Astrocyte of the hippocampus (primary cell): Measurements from ENCODE around the gene SLC35A4.

Experiments used
- DNase-seq: peaks from one replicate; pipeline ENCODE4 v3.0.0; 2011; ENCODE audit warnings: low read depth, low spot score

SLC35A4 gene

GRCh38 chr5:140564196-140565023 lies at the start of gene SLC35A4, which contains the start of gene APBB3:
Gene SLC35A4, plus strand, starts transcription at chr5:140564828. Its CDS starts 2,342 bp downstream, at chr5:140567170.
Gene APBB3, minus strand, starts transcription at chr5:140564598. Its CDS starts 353 bp downstream, at chr5:140564245.
- DNase-seq = peak; percentile 99

- DNase-seq = no peak
Observed at GRCh38 chr5:140524003-140524402, 40.6 kb upstream of the SLC35A4 start.

- DNase-seq = no peak
Observed at GRCh38 chr5:140540227-140540626, 24.4 kb upstream of the SLC35A4 start.

- DNase-seq = no peak
Observed at GRCh38 chr5:140542972-140543371, 21.7 kb upstream of the SLC35A4 start.

GRCh38 chr5:140544986-140545385 lies 19.6 kb upstream of the SLC35A4 start:
- DNase-seq = no peak

- no peak for DNase-seq
Observed at GRCh38 chr5:140545606-140546005, 19.0 kb upstream of the SLC35A4 start.

- DNase-seq = no peak
Observed at GRCh38 chr5:140546851-140547507, 17.6 kb upstream of the SLC35A4 start.

- peak; percentile 99 for DNase-seq
Observed at GRCh38 chr5:140547508-140548299, 16.9 kb upstream of the SLC35A4 start, which contains the start of gene EIF4EBP3. Gene EIF4EBP3, plus strand, starts transcription at chr5:140547662. Its CDS starts 76 bp downstream, at chr5:140547738.

- peak; percentile 5 for DNase-seq
Observed at GRCh38 chr5:140548300-140548688, 16.3 kb upstream of the SLC35A4 start.

- DNase-seq = no peak
Observed at GRCh38 chr5:140548791-140549190, 15.8 kb upstream of the SLC35A4 start.

- DNase-seq = peak; percentile 35
Observed at GRCh38 chr5:140549237-140550144, 15.1 kb upstream of the SLC35A4 start.

GRCh38 chr5:140550147-140551079 lies 14.2 kb upstream of the SLC35A4 start:
- no peak for DNase-seq

GRCh38 chr5:140551872-140552271 lies 12.8 kb upstream of the SLC35A4 start:
- no peak for DNase-seq

GRCh38 chr5:140553657-140554056 lies 11.0 kb upstream of the SLC35A4 start:
- no peak for DNase-seq

- no peak for DNase-seq
Observed at GRCh38 chr5:140554454-140554853, 10.2 kb upstream of the SLC35A4 start.

GRCh38 chr5:140555747-140556312 lies 8.8 kb upstream of the SLC35A4 start:
- DNase-seq = no peak

GRCh38 chr5:140556438-140556837 lies 8.2 kb upstream of the SLC35A4 start:
- peak; percentile 44 for DNase-seq

GRCh38 chr5:140557136-140557805 lies 7.4 kb upstream of the SLC35A4 start, which contains the start of gene SRA1:
Gene SRA1, minus strand, starts transcription at chr5:140557473. Its CDS starts 21 bp downstream, at chr5:140557452.
- DNase-seq = peak; percentile 97

- DNase-seq = no peak
Observed at GRCh38 chr5:140557965-140558364, 6.7 kb upstream of the SLC35A4 start.
